Ovary (tissue), 9 donors: ENCODE results near the gene TCF7L1. TPM values are rescaled to one million over a fixed set of nuclear protein-coding genes. Genes with fewer than 3 reads are reported as not detected.

Source experiments
- DNase-seq, 5 donors: peaks; one replicate each; pipeline ENCODE4 v3.0.0-alpha.2; 2019 to 2020
- H3K27ac ChIP-seq, 2 donors: fragments of 200-600 bp; one replicate each; pipeline versions ENCODE4 v1.5.1 to v1.8.0; 2019 to 2022
- H3K27me3 ChIP-seq: fragments of 200-600 bp; one replicate; pipeline ENCODE4 v1.8.0; 2022
- H3K36me3 ChIP-seq: fragments of 200-600 bp; sonication (generic); one replicate; pipeline ENCODE4 v1.5.1; 2019
- H3K4me1 ChIP-seq: one replicate; pipeline ENCODE4 v1.8.1; 2013; ENCODE audit warnings: mild to moderate bottlenecking, moderate library complexity; ENCODE audit not compliant: insufficient read depth
- H3K4me3 ChIP-seq: fragments of 200-600 bp; sonication (generic); one replicate; pipeline ENCODE4 v1.5.1; 2017
- H3K9me3 ChIP-seq, 2 donors: fragments of 200-600 bp in 1 of 2; sonication (generic) in 1 of 2; one replicate each; pipeline versions ENCODE4 v1.5.1 to v1.8.1; 2013 to 2019; ENCODE audit warnings: mild to moderate bottlenecking in 1 of 2, moderate library complexity in 1 of 2
- CTCF ChIP-seq, 3 donors: fragments of 450-650 bp in 2 of 3; fragments of 200-600 bp in 1 of 3; IDR thresholded peaks; one replicate each; pipeline versions ENCODE4 v1.5.1 to v1.8.0; 2016 to 2022; ENCODE audit warnings: antibody characterized with exemption in 3 of 3, mild to moderate bottlenecking in 1 of 3
- EP300 ChIP-seq: sonication (generic); formaldehyde crosslinking; IDR thresholded peaks from one replicate; pipeline ENCODE4 v1.6.1; 2017; ENCODE audit warnings: antibody characterized with exemption
- POLR2A ChIP-seq: fragments of 450-650 bp; IDR thresholded peaks from one replicate; pipeline ENCODE4 v1.6.1; 2017; ENCODE audit warnings: antibody characterized with exemption, mild to moderate bottlenecking, moderate library complexity
- WGBS, 3 donors: extraction: QIAGEN DNeasy Blood & Tissue Kit in 1 of 3; methylation state at CpG; one replicate each; pipeline versions ENCODE4 v1.1.5 to v1.1.7; 2013 to 2017; 5-methylcytosine and 5-hydroxymethylcytosine counted together
- intact Hi-C, 4 donors: fragments of 100-400 bp; cut with DNase I; formaldehyde crosslinking; loops; one replicate each; pipeline versions ENCODE4 v1.11.0 to v1.15.1; 2022 to 2023
- polyA plus RNA-seq, 2 donors: library from polyadenylated mRNA; stranded (reverse); fragments of 200-250 nt in 1 of 2; fragments of 350-450 nt in 1 of 2; fragmentation: Illumina TruSeq in 1 of 2; extraction: RNeasy Lipid Tissue Mini Kit (QIAGEN cat#74804) in 1 of 2; gene quantifications; one replicate each; pipeline ENCODE4 v1.2.3, GENCODE V29; 2013 to 2014
- total RNA-seq, 7 donors: library from RNA; depleted of rRNA in 2 of 7; stranded (reverse); fragments of >200 nt in 2 of 7; fragmentation: NEBNext Ultra II Directional in 3 of 7; extraction: Animal tissue kit (Norgen Biotek cat#: 25700) in 3 of 7; gene quantifications; one replicate each; pipeline versions ENCODE4 v1.1.0 to v1.2.4, GENCODE V29; 2016 to 2023
- donor health status: DM: no; HTN: no; CAD: no; lungs with moderate emphysema.
- donor health status: DM: no; HTN: no; CAD: no.
- donor health status: Bipolar disorder and iron deficiency.
- donor health status: DM: yes; HTN: yes; CAD: no.
- donor health status: DM: no; HTN: no; CAD: no.
- donor health status: DM: yes; HTN: yes; CAD: no.

The TCF7L1 gene
- total and polyA plus RNA-seq, 9 donors: 5.2 to 29.8 (median 23.9) TPM

- WGBS, 3 donors: 49 to 64% (median 55%) methylated on average over 13 of the region's 13 CpGs
- no peaks in the 10 kb centered on the region for H3K36me3 ChIP-seq
- intact Hi-C loops: no loop called here
- DNase-seq: no peak
- no peak overlapping the region for H3K27ac ChIP-seq
- peaks cover 6% of the 10 kb centered on the region for H3K4me1 ChIP-seq
- no peaks in the 10 kb centered on the region for H3K27me3 ChIP-seq
- no peaks in the 10 kb centered on the region for H3K9me3 ChIP-seq
- no peak overlapping the region for H3K4me3 ChIP-seq
- TF ChIP-seq CTCF (IDR thresholded peaks at IDR 0.05) (no peak), EP300 (no peak), POLR2A (no peak)
Observed at GRCh38 chr2:85175369-85176299, 42.4 kb downstream of the TCF7L1 start.

- intact Hi-C loops: no loop called here
- Histone ChIP-seq H3K27me3 (no peaks in the 10 kb centered on the region), H3K36me3 (no peaks in the 10 kb centered on the region), H3K4me1 (peaks cover 6% of the 10 kb centered on the region), H3K27ac (no peak overlapping the region), H3K9me3 (no peaks in the 10 kb centered on the region), H3K4me3 (no peak overlapping the region)
- no peak for TF ChIP-seq EP300
- TF ChIP-seq CTCF (IDR thresholded peaks at IDR 0.05): no peak
- TF ChIP-seq POLR2A: no peak
- WGBS, 3 donors: 95 to 96% (median 95%) methylated on average over 7 of the region's 7 CpGs
- no peak for DNase-seq
Observed at GRCh38 chr2:85177031-85177824, 44.0 kb downstream of the TCF7L1 start.

GRCh38 chr2:85178154-85178553 is 45.0 kb downstream of the TCF7L1 start:
- TF ChIP-seq POLR2A: no peak
- no peak for TF ChIP-seq EP300
- TF ChIP-seq CTCF (IDR thresholded peaks at IDR 0.05): no peak
- H3K27me3 ChIP-seq: no peaks in the 10 kb centered on the region
- H3K4me1 ChIP-seq: peaks cover 6% of the 10 kb centered on the region
- H3K36me3 ChIP-seq: no peaks in the 10 kb centered on the region
- intact Hi-C loops: no loop called here
- H3K9me3 ChIP-seq: no peaks in the 10 kb centered on the region
- no peak for DNase-seq
- H3K4me3 ChIP-seq: no peak overlapping the region
- WGBS, 3 donors: 95 to 100% (median 100%) methylated on average over 1 of the region's 1 CpG
- H3K27ac ChIP-seq: no peak overlapping the region

GRCh38 chr2:85178980-85179411 is 45.8 kb downstream of the TCF7L1 start:
- intact Hi-C loops: no loop called here
- H3K27me3 ChIP-seq: no peaks in the 10 kb centered on the region
- H3K27ac ChIP-seq: no peak overlapping the region
- H3K4me1 ChIP-seq: peaks cover 6% of the 10 kb centered on the region
- 77 to 82% (median 79%) methylated on average over 5 of the region's 5 CpGs for WGBS, 3 donors
- no peaks in the 10 kb centered on the region for H3K9me3 ChIP-seq
- DNase-seq: no peak
- TF ChIP-seq CTCF (IDR thresholded peaks at IDR 0.05) (no peak), POLR2A (no peak), EP300 (no peak)
- no peaks in the 10 kb centered on the region for H3K36me3 ChIP-seq
- no peak overlapping the region for H3K4me3 ChIP-seq
